Tibial artery (tissue), 4 donors: ENCODE results near the gene SLC16A13.

Experiments used
- DNase-seq, 2 donors: peaks; one replicate each; pipeline ENCODE4 v3.0.0-alpha.2; 2019
- H3K27ac ChIP-seq, 2 donors: fragments of 200-600 bp; sonication (generic) in 1 of 2; 1 replicate in 1 of 2; 2 replicates in 1 of 2; pipeline ENCODE4 v1.5.1; 2018 to 2019; ENCODE audit warnings: mild to moderate bottlenecking in 1 of 2
- H3K27me3 ChIP-seq, 2 donors: fragments of 200-600 bp; sonication (generic) in 1 of 2; one replicate each; pipeline versions ENCODE4 v1.5.1 to v1.6.0; 2016 to 2019
- H3K36me3 ChIP-seq, 3 donors: fragments of 200-600 bp; sonication (generic) in 2 of 3; one replicate each; pipeline ENCODE4 v1.5.1; 2016 to 2019; ENCODE audit warnings: mild to moderate bottlenecking in 2 of 3
- H3K4me1 ChIP-seq, 4 donors: fragments of 200-600 bp; sonication (generic) in 2 of 4; 1 replicate in 3 of 4; 2 replicates in 1 of 4; pipeline ENCODE4 v1.5.1; 2016 to 2019
- H3K4me3 ChIP-seq, 2 donors: fragments of 200-600 bp; sonication (generic) in 1 of 2; 1 replicate in 1 of 2; 2 replicates in 1 of 2; pipeline ENCODE4 v1.5.1; 2018 to 2019; ENCODE audit warnings: mild to moderate bottlenecking in 2 of 2
- H3K9me3 ChIP-seq, 3 donors: fragments of 200-600 bp; sonication (generic) in 1 of 3; one replicate each; pipeline ENCODE4 v1.5.1; 2016 to 2019
- CTCF ChIP-seq, 2 experiments: fragments of 200-600 bp in 1 of 2; fragments of 450-650 bp in 1 of 2; IDR thresholded peaks; one replicate each; pipeline ENCODE4 v1.5.1; 2017 to 2019; ENCODE audit warnings: antibody characterized with exemption in 2 of 2, mild to moderate bottlenecking in 1 of 2, moderate library complexity in 1 of 2
- intact Hi-C: fragments of 100-400 bp; cut with DNase I; formaldehyde crosslinking; loops from one replicate; pipeline ENCODE4 v1.15.0; 2023; ENCODE audit warnings: low total_unique reads

The SLC16A13 gene

GRCh38 chr17:7010523-7010922, 25.3 kb upstream of the SLC16A13 start:
- Histone ChIP-seq H3K9me3 (no peaks in the 10 kb centered on the region), H3K4me3 (no peak overlapping the region)

GRCh38 chr17:7011415-7011814, 24.4 kb upstream of the SLC16A13 start:
- Histone ChIP-seq H3K27ac (peak overlapping the region; percentile 91 to 97), H3K9me3 (no peaks in the 10 kb centered on the region), H3K4me1 (peaks cover 0 to 49% (median 42%) of the 10 kb centered on the region in 4 donors), H3K36me3 (peaks cover 0 to 17% (median 4%) of the 10 kb centered on the region in 3 donors), H3K27me3 (no peaks in the 10 kb centered on the region), H3K4me3 (peak overlapping the region; percentile 69 to 80)
- intact Hi-C loops = no loop called here
- no peak for TF ChIP-seq CTCF (IDR thresholded peaks at IDR 0.05)
- no peak for DNase-seq

More at GRCh38 chr17:7010523-7010922, 25.3 kb upstream of the SLC16A13 start:
- Histone ChIP-seq H3K36me3 (peaks cover 0 to 19% (median 0%) of the 10 kb centered on the region in 3 donors), H3K27me3 (no peaks in the 10 kb centered on the region), H3K27ac (no peak overlapping the region), H3K4me1 (peaks cover 0 to 44% (median 34%) of the 10 kb centered on the region in 4 donors)
- intact Hi-C loops = no loop called here
- no peak for DNase-seq
- no peak for TF ChIP-seq CTCF (IDR thresholded peaks at IDR 0.05)

GRCh38 chr17:7011942-7012254, 23.9 kb upstream of the SLC16A13 start:
- H3K4me3 ChIP-seq = peak overlapping the region; percentile 69 to 80
- no peak for TF ChIP-seq CTCF (IDR thresholded peaks at IDR 0.05)
- no peaks in the 10 kb centered on the region for H3K27me3 ChIP-seq
- peaks cover 0 to 54% (median 45%) of the 10 kb centered on the region in 4 donors for H3K4me1 ChIP-seq
- no peak for DNase-seq
- peak overlapping the region; percentile 91 to 97 for H3K27ac ChIP-seq
- peaks cover 0 to 17% (median 9%) of the 10 kb centered on the region in 3 donors for H3K36me3 ChIP-seq
- intact Hi-C loops = no loop called here
- H3K9me3 ChIP-seq = no peaks in the 10 kb centered on the region

- peak; percentile 97 to 99 for DNase-seq
- TF ChIP-seq CTCF (IDR thresholded peaks at IDR 0.05) = peak; percentile 69 to 80
- H3K27ac ChIP-seq = peak overlapping the region; percentile 91 to 97
- H3K27me3 ChIP-seq = no peaks in the 10 kb centered on the region
- H3K36me3 ChIP-seq = peaks cover 0 to 13% (median 13%) of the 10 kb centered on the region in 3 donors
- H3K4me3 ChIP-seq = peak overlapping the region; percentile 69 to 80
- peaks cover 5 to 74% (median 61%) of the 10 kb centered on the region in 4 donors for H3K4me1 ChIP-seq
- intact Hi-C loops = no loop called here
- no peaks in the 10 kb centered on the region for H3K9me3 ChIP-seq
Observed at GRCh38 chr17:7014261-7014994, 21.4 kb upstream of the SLC16A13 start.

GRCh38 chr17:7014995-7015958, 20.5 kb upstream of the SLC16A13 start:
- Histone ChIP-seq H3K4me3 (peak overlapping the region; percentile 69 to 80), H3K27me3 (no peaks in the 10 kb centered on the region), H3K36me3 (peaks cover 0 to 13% (median 13%) of the 10 kb centered on the region in 3 donors), H3K27ac (peak overlapping the region; percentile 91 to 97), H3K9me3 (no peaks in the 10 kb centered on the region), H3K4me1 (peaks cover 5 to 65% (median 57%) of the 10 kb centered on the region in 4 donors)
- no peak for TF ChIP-seq CTCF (IDR thresholded peaks at IDR 0.05)
- intact Hi-C loops = no loop called here
- peak in 1 of 2 donors; percentile 75 for DNase-seq
